H1 (cell line): ENCODE data around the gene PRPS1. TPM values are rescaled to one million over a fixed set of nuclear protein-coding genes. Genes with fewer than 3 reads are reported as not detected.

Experiments
- CTCF ChIA-PET: fragments of 300-600 bp; sonication (Branson Sonifier 250); formaldehyde crosslinking; loops from one replicate; lab custom pipeline; 2021; ENCODE audit not compliant: partially characterized antibody; lab: Charles Lee
- POLR2A ChIA-PET: fragments of 300-600 bp; sonication (Branson Sonifier 250); formaldehyde crosslinking; loops from one replicate; lab custom pipeline; 2021; ENCODE audit warnings: inconsistent platforms; ENCODE audit not compliant: partially characterized antibody; lab: Charles Lee
- DNase-seq, 2 experiments: peaks; one replicate each; pipeline versions ENCODE4 v3.0.0 to v3.0.0-alpha.2; 2010 to 2022; ENCODE audit warnings: low spot score in 2 of 2, low read depth in 1 of 2, mixed read lengths in 1 of 2
- FAIRE-seq: peaks from 2 replicates; lab custom pipeline; 2011; peaks lifted over from hg19 to GRCh38; lab: Jason Lieb, UNC
- H2AFZ ChIP-seq: 2 replicates; pipeline ENCODE4 v1.8.1; 2012; ENCODE audit warnings: low read length, inconsistent platforms
- H2AK5ac ChIP-seq: 2 replicates; pipeline ENCODE4 v1.6.1; 2013; ENCODE audit warnings: low read depth, low read length
- H2BK120ac ChIP-seq: replicated peaks from 2 replicates; pipeline ENCODE3; 2013; ENCODE audit warnings: low read depth, low read length, inconsistent platforms
- H2BK12ac ChIP-seq: 2 replicates; pipeline ENCODE4 v1.6.1; 2013; ENCODE audit warnings: low read depth, low read length
- H2BK15ac ChIP-seq: 2 replicates; pipeline ENCODE4 v1.6.1; 2013; ENCODE audit warnings: low read length
- H2BK20ac ChIP-seq: 2 replicates; pipeline ENCODE4 v1.6.1; 2013; ENCODE audit warnings: low read length
- H2BK5ac ChIP-seq: 2 replicates; pipeline ENCODE4 v1.6.1; 2013; ENCODE audit warnings: low read depth, low read length
- H3K14ac ChIP-seq: 2 replicates; pipeline ENCODE4 v1.6.1; 2013; ENCODE audit warnings: inconsistent platforms; ENCODE audit not compliant: insufficient read length
- H3K18ac ChIP-seq: 2 replicates; pipeline ENCODE4 v1.6.1; 2013; ENCODE audit warnings: low read length; ENCODE audit errors: extremely low read depth
- H3K23ac ChIP-seq: 2 replicates; pipeline ENCODE4 v1.6.1; 2013; ENCODE audit warnings: inconsistent platforms; ENCODE audit not compliant: insufficient read length
- H3K23me2 ChIP-seq: 2 replicates; pipeline ENCODE4 v1.6.1; 2013; ENCODE audit warnings: low read depth, low read length
- H3K27ac ChIP-seq: 2 replicates; pipeline ENCODE4 v1.6.1; 2011; ENCODE audit warnings: low read depth, low read length, inconsistent platforms
- H3K27me3 ChIP-seq, 4 experiments: replicated peaks in 1 of 4; 1 replicate in 1 of 4; 2 replicates in 3 of 4; pipeline versions ENCODE4 v1.6.1 to v1.8.1; 2011 to 2013; ENCODE audit warnings: low read length in 3 of 4, mild to moderate bottlenecking in 3 of 4, inconsistent platforms in 2 of 4, mixed read lengths in 2 of 4, moderate library complexity in 1 of 4; ENCODE audit not compliant: control insufficient read depth in 3 of 4, insufficient read depth in 3 of 4; ENCODE audit errors: extremely low read depth in 1 of 4
- H3K36me3 ChIP-seq, 4 experiments: 2 replicates each; pipeline versions ENCODE4 v1.6.1 to v1.8.1; 2011 to 2013; ENCODE audit warnings: mild to moderate bottlenecking in 4 of 4, low read length in 3 of 4, moderate library complexity in 2 of 4, control low read depth in 1 of 4, inconsistent platforms in 1 of 4; ENCODE audit not compliant: insufficient read depth in 4 of 4, control insufficient read depth in 2 of 4
- H3K4ac ChIP-seq: replicated peaks from 2 replicates; pipeline ENCODE3; 2013; ENCODE audit warnings: low read length, low read depth, mixed read lengths, inconsistent platforms; ENCODE audit not compliant: insufficient read length
- H3K4me1 ChIP-seq, 4 experiments: replicated peaks in 1 of 4; 1 replicate in 1 of 4; 2 replicates in 3 of 4; pipeline versions ENCODE4 v1.6.1 to v1.8.1; 2011 to 2013; ENCODE audit warnings: low read length in 3 of 4, inconsistent platforms in 2 of 4, mixed read lengths in 1 of 4; ENCODE audit not compliant: insufficient read depth in 4 of 4, control insufficient read depth in 3 of 4
- H3K4me2 ChIP-seq, 2 experiments: 2 replicates each; pipeline versions ENCODE4 v1.6.1 to v1.8.1; 2011 to 2013; ENCODE audit warnings: low read depth in 2 of 2, low read length in 2 of 2, control low read depth in 1 of 2, inconsistent platforms in 1 of 2, mild to moderate bottlenecking in 1 of 2; ENCODE audit not compliant: insufficient read depth in 1 of 2
- H3K4me3 ChIP-seq, 4 experiments: fragments of 200-600, 300-600 bp in 1 of 4; sonication (generic), shearing (Covaris generic), sonication (Bioruptor Twin) in 1 of 4; 2 replicates each; pipeline versions ENCODE4 v1.5.1 to v1.8.1; 2011 to 2016; ENCODE audit warnings: low read length in 4 of 4, low read depth in 3 of 4, control low read depth in 2 of 4, inconsistent platforms in 2 of 4, mild to moderate bottlenecking in 2 of 4, mixed read lengths in 1 of 4, moderate library complexity in 1 of 4; ENCODE audit not compliant: insufficient read depth in 2 of 4; ENCODE audit errors: extremely low read depth in 1 of 4
- H3K56ac ChIP-seq: replicated peaks from 2 replicates; pipeline ENCODE3; 2013; ENCODE audit warnings: low read depth, mild to moderate bottlenecking, mixed read lengths, low read length, inconsistent platforms; ENCODE audit not compliant: insufficient read length
- H3K79me1 ChIP-seq: 2 replicates; pipeline ENCODE4 v1.6.1; 2013; ENCODE audit warnings: low read depth, low read length, control low read depth
- H3K79me2 ChIP-seq, 2 experiments: 2 replicates each; pipeline versions ENCODE4 v1.6.1 to v1.8.1; 2012 to 2013; ENCODE audit warnings: low read length in 2 of 2, mild to moderate bottlenecking in 2 of 2, inconsistent platforms in 1 of 2; ENCODE audit not compliant: insufficient read depth in 2 of 2, control insufficient read depth in 1 of 2
- H3K9ac ChIP-seq, 4 experiments: replicated peaks in 1 of 4; 1 replicate in 1 of 4; 2 replicates in 3 of 4; pipeline versions ENCODE4 v1.6.1 to v1.8.1; 2011 to 2013; ENCODE audit warnings: low read depth in 3 of 4, low read length in 3 of 4, control low read depth in 2 of 4, mild to moderate bottlenecking in 2 of 4, moderate library complexity in 2 of 4, inconsistent platforms in 1 of 4; ENCODE audit errors: extremely low read depth in 1 of 4
- H3K9me3 ChIP-seq, 2 experiments: 2 replicates each; pipeline versions ENCODE4 v1.6.1 to v1.8.1; 2012 to 2013; ENCODE audit warnings: mild to moderate bottlenecking in 2 of 2, moderate library complexity in 2 of 2, control low read depth in 1 of 2, inconsistent platforms in 1 of 2, low read depth in 1 of 2, low read length in 1 of 2, mixed read lengths in 1 of 2; ENCODE audit not compliant: insufficient read depth in 2 of 2
- H4K20me1 ChIP-seq, 2 experiments: replicated peaks in 1 of 2; 2 replicates each; pipeline versions ENCODE3 to v1.8.1; 2011 to 2013; ENCODE audit warnings: inconsistent platforms in 2 of 2, low read length in 2 of 2, mild to moderate bottlenecking in 1 of 2; ENCODE audit not compliant: insufficient read depth in 2 of 2, control insufficient read depth in 1 of 2
- H4K5ac ChIP-seq: 2 replicates; pipeline ENCODE4 v1.6.1; 2013; ENCODE audit warnings: low read length, low read depth, mixed read lengths, inconsistent platforms; ENCODE audit not compliant: insufficient read length
- H4K8ac ChIP-seq: 2 replicates; pipeline ENCODE4 v1.8.0; 2013; ENCODE audit warnings: mild to moderate bottlenecking, moderate library complexity, low read length, inconsistent platforms; ENCODE audit not compliant: insufficient read depth; ENCODE audit errors: extremely low read depth
- H4K91ac ChIP-seq: replicated peaks from 2 replicates; pipeline ENCODE3; 2013; ENCODE audit warnings: low read length, mixed read lengths, inconsistent platforms; ENCODE audit not compliant: insufficient read length
- TAF1 ChIP-seq: IDR thresholded peaks from 2 replicates; pipeline ENCODE4 v1.6.1; 2011; ENCODE audit warnings: mild to moderate bottlenecking, low read depth, low read length
- TAF7 ChIP-seq: optimal IDR thresholded peaks from 2 replicates; pipeline ENCODE3; 2011; ENCODE audit warnings: low read depth, mild to moderate bottlenecking, inconsistent platforms, low read length, moderate library complexity, borderline replicate concordance
- WGBS, 2 experiments: shearing (Covaris generic) in 1 of 2; methylation state at CpG; one replicate each; pipeline versions ENCODE4 v1.1.6 to v1.1.7; 2013 to 2015; ENCODE audit warnings: low lambda C conversion rate in 2 of 2, mixed read lengths in 2 of 2, inconsistent platforms in 1 of 2, low coverage in 1 of 2, missing lambda C conversion rate in 1 of 2; ENCODE audit not compliant: insufficient replicate concordance in 2 of 2, insufficient coverage in 1 of 2, insufficient read length in 1 of 2; ENCODE audit errors: extremely low coverage in 1 of 2, missing lambda C conversion rate in 1 of 2; 5-methylcytosine and 5-hydroxymethylcytosine counted together
- polyA plus RNA-seq, 7 experiments: library from polyadenylated mRNA; depleted of rRNA in 3 of 7; stranded (reverse) in 5 of 7; unstranded in 2 of 7; fragments of >200 nt in 5 of 7; fragments of 200-250 nt in 2 of 7; gene quantifications; 1 replicate in 5 of 7; 2 replicates in 1 of 7; 4 replicates in 1 of 7; pipeline versions ENCODE4 v1.2.1 to v1.2.3, GENCODE V29; 2011 to 2013; ENCODE audit warnings: missing spikeins in 2 of 7, mixed read lengths in 2 of 7
- total RNA-seq: library from RNA; stranded (reverse); fragmentation: NEBNext Ultra II Directional; extraction: Animal tissue kit (Norgen Biotek cat#: 25700); gene quantifications from 2 replicates; pipeline ENCODE4 v1.2.1, GENCODE V29; 2021

The PRPS1 gene
- total and polyA plus RNA-seq, 2 of the 8 experiments (the other 6 are each of a cell fraction or from before 2014, with no cell fraction given) = 90.1 to 110 TPM

DNA sequence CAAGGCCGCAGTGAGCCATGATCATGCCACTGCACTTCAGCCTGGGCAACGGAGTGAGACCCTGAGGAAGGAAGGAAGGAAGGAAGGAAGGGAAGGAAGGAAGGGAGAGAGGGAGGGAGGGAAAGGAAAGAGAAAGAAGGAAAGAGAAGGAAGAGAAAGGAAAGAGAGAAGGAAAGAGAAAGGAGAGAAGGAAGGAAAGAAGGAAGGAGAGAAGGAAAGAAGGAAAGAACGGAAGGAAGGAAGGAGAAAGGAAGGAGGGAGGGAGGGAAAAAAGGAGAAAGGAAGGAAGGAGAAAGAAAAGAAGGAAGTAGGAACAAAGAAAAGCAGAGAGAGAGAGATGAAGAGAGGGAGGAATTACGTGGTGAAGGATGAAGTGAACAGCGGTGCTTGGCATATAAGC, 30.4 kb downstream of the PRPS1 start:
- Histone ChIP-seq H2AFZ (no peak overlapping the region), H2BK120ac (no peak overlapping the region), H3K79me1 (no peaks in the 10 kb centered on the region), H3K27ac (no peak overlapping the region), H3K4ac (no peak overlapping the region), H3K4me2 (no peak overlapping the region), H4K91ac (no peak overlapping the region), H4K5ac (no peak overlapping the region), H3K18ac (no peak overlapping the region), H3K9me3 (no peaks in the 10 kb centered on the region), H3K9ac (no peak overlapping the region), H3K23me2 (no peaks in the 10 kb centered on the region), H3K79me2 (no peaks in the 10 kb centered on the region), H3K27me3 (no peaks in the 10 kb centered on the region), H3K4me1 (peaks cover 0 to 5% (median 0%) of the 10 kb centered on the region in 4 experiments; a peak in 2 of 7 replicates), H3K23ac (no peak overlapping the region), H3K56ac (no peak overlapping the region), H3K36me3 (no peaks in the 10 kb centered on the region), H3K4me3 (no peak overlapping the region), H2BK20ac (no peak overlapping the region), H2BK5ac (no peak overlapping the region), H3K14ac (no peak overlapping the region), H2BK12ac (no peak overlapping the region), H2BK15ac (no peak overlapping the region), H4K20me1 (peaks cover 0 to 3% of the 10 kb centered on the region in 2 experiments), H2AK5ac (no peak overlapping the region), H4K8ac (no peak overlapping the region)
- ChIA-PET CTCF (interaction anchor here (0.7 to 29.5 kb wide), 19 partner anchors 10 to 412 kb away, joined by 3 to 325 read pairs (median 5); partner anchors contain the start of genes NCBP2L and TSC22D3), POLR2A (interaction anchor here (1.3 to 2.9 kb wide), 3 partner anchors 10 to 58 kb away, joined by 6 to 13 read pairs (median 11); partner anchors contain the start of gene PRPS1)
- no peak for FAIRE-seq
- DNase-seq = no peak
- WGBS, 2 experiments = 70 to 100% methylated on average over 1 to 3 of the region's 5 CpGs
- TF ChIP-seq TAF7 (no peak), TAF1 (no peak)
